Renal pelvis (tissue), 12 donors: ENCODE data around the gene FOCAD. TPM values are rescaled to one million over a fixed set of nuclear protein-coding genes. Genes with fewer than 3 reads are reported as not detected.
"Not testable (repeated sequence)": the region's sequence is repeated elsewhere in the genome, so short reads cannot be mapped to it uniquely, and the experiment has no call there.

Source experiments
- DNase-seq: peaks from one replicate; pipeline ENCODE4 v3.0.0-alpha.2; 2013
- long read RNA-seq, 16 experiments: transcript quantifications; one replicate each; lab custom pipeline, GENCODE V29; 2026
- polyA plus RNA-seq, 3 donors: library from polyadenylated mRNA; unstranded; fragments of 120-200 nt; gene quantifications; one replicate each; pipeline ENCODE4 v1.2.1, GENCODE V29; 2013; ENCODE audit not compliant: insufficient read length in 3 of 3

The FOCAD gene
- 10 to 100 TPM; 28.2 to 35.1 (median 30.3) TPM for polyA plus RNA-seq
- long read RNA-seq, donor 1, partial matches to known transcripts: 18 of 21 reads
- long read RNA-seq, donor 1, other reads (novel, unspliced or antisense): 0 of 21 reads
- long read RNA-seq, donor 2: 0 reads
- long read RNA-seq, donor 3: 0 reads
- long read RNA-seq, donor 4, full-length matches to known transcripts: 1 of 20 reads
- long read RNA-seq, donor 4, partial matches to known transcripts: 19 of 20 reads
- long read RNA-seq, donor 4, other reads (novel, unspliced or antisense): 0 of 20 reads
- long read RNA-seq, donor 5: 0 reads
- long read RNA-seq, donor 6, partial matches to known transcripts: 23 of 23 reads
- long read RNA-seq, donor 6, other reads (novel, unspliced or antisense): 0 of 23 reads
- long read RNA-seq, donor 7, partial matches to known transcripts: 24 of 24 reads
- long read RNA-seq, donor 7, other reads (novel, unspliced or antisense): 0 of 24 reads
- long read RNA-seq, donor 8, partial matches to known transcripts: 0 of 1 reads
- long read RNA-seq, donor 8, other reads (novel, unspliced or antisense): 0 of 1 reads
- long read RNA-seq, donor 9, partial matches to known transcripts: 5 of 6 reads
- long read RNA-seq, donor 9, other reads (novel, unspliced or antisense): 0 of 6 reads
- long read RNA-seq, donor 10, partial matches to known transcripts: 24 of 27 reads
- long read RNA-seq, donor 10, other reads (novel, unspliced or antisense): 0 of 27 reads
- long read RNA-seq, donor 11: 0 reads
- long read RNA-seq, donor 12, partial matches to known transcripts: 0 of 1 reads
- long read RNA-seq, donor 12, other reads (novel, unspliced or antisense): 0 of 1 reads
- long read RNA-seq, donor 13, partial matches to known transcripts: 21 of 23 reads
- long read RNA-seq, donor 13, other reads (novel, unspliced or antisense): 0 of 23 reads
- long read RNA-seq, donor 14: 0 reads
- long read RNA-seq, donor 15, partial matches to known transcripts: 0 of 10 reads
- long read RNA-seq, donor 15, other reads (novel, unspliced or antisense): 10 of 10 reads
- long read RNA-seq, donor 16, partial matches to known transcripts: 27 of 27 reads
- long read RNA-seq, donor 16, other reads (novel, unspliced or antisense): 0 of 27 reads

- DNase-seq: peak; percentile 94
These were observed at the start of gene FOCAD for GRCh38 chr9:20684035-20684874. Gene FOCAD (plus strand): TSS chr9:20684259. CDS start chr9:20715354, 31,095 bp downstream.

GRCh38 chr9:20634895-20635294, 49.2 kb upstream of the FOCAD start:
- DNase-seq: no peak

GRCh38 chr9:20636888-20637440, 47.1 kb upstream of the FOCAD start:
- no peak for DNase-seq

- DNase-seq: no peak
These were observed 43.5 kb upstream of the FOCAD start for GRCh38 chr9:20640331-20641187.

- no peak for DNase-seq
These were observed 42.0 kb upstream of the FOCAD start for GRCh38 chr9:20642045-20642444.

GRCh38 chr9:20643660-20644059, 40.4 kb upstream of the FOCAD start:
- no peak for DNase-seq

GRCh38 chr9:20646656-20647055, 37.4 kb upstream of the FOCAD start:
- no peak for DNase-seq

GRCh38 chr9:20649381-20649780, 34.7 kb upstream of the FOCAD start:
- no peak for DNase-seq

GRCh38 chr9:20650313-20650712, 33.7 kb upstream of the FOCAD start:
- no peak for DNase-seq

- no peak for DNase-seq
These were observed 33.2 kb upstream of the FOCAD start for GRCh38 chr9:20650750-20651299.

- no peak for DNase-seq
These were observed 32.1 kb upstream of the FOCAD start for GRCh38 chr9:20651939-20652338.

GRCh38 chr9:20658246-20658667, 25.8 kb upstream of the FOCAD start:
- not testable (repeated sequence) for DNase-seq

GRCh38 chr9:20658677-20659473, 25.2 kb upstream of the FOCAD start:
- DNase-seq: no peak

- no peak for DNase-seq
These were observed 24.5 kb upstream of the FOCAD start for GRCh38 chr9:20659474-20659967.

- no peak for DNase-seq
These were observed 21.9 kb upstream of the FOCAD start for GRCh38 chr9:20662156-20662555.

- no peak for DNase-seq
These were observed 20.9 kb upstream of the FOCAD start for GRCh38 chr9:20663133-20663532.

GRCh38 chr9:20664501-20664900, 19.6 kb upstream of the FOCAD start:
- no peak for DNase-seq

GRCh38 chr9:20670395-20670794, 13.7 kb upstream of the FOCAD start:
- DNase-seq: no peak

- no peak for DNase-seq
These were observed 12.4 kb upstream of the FOCAD start for GRCh38 chr9:20671635-20672034.
